ENCODE results near the gene TNFAIP6.

- TF ChIP-seq CTCF (IDR thresholded peaks at IDR 0.05): no peak
- no peak for TF ChIP-seq POLR2A (IDR thresholded peaks at IDR 0.05)
Observed at GRCh38 chr2:151334082-151334815, 23.1 kb upstream of the TNFAIP6 start.

Measured in breast epithelium (tissue), 3 donors.